Measurements from ENCODE around the gene UBALD2.

UBALD2 gene

DNA sequence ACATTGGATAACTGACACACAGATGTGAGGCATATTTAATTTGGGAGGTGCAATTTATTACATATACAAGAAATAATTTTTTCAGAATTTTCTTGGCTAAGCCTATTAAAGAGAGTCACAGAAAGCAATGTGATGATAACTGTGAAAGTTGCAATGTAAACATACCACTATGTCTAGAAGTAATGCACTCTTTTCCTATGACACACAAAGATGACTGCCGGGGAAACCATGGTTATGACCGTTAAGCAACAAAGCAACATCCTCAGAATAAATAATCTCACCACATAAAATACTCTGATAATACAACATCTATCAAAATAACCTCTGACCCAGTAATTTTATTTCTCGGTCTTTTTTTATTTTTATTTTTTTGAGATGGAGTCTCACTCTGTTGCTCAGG lies 53.4 kb downstream of the UBALD2 start:
- no peak for FAIRE-seq
- no peak for TF ChIP-seq CTCF (IDR thresholded peaks at IDR 0.05; ENCODE audit: insufficient read depth, missing control alignments)
- DNase-seq (ENCODE audit: insufficient read length, low spot score), result no peak

Data from D721Med (cell line).